Left cardiac atrium (tissue), 4 donors: ENCODE results near the gene CHD3. TPM values are rescaled to one million over a fixed set of nuclear protein-coding genes. Genes with fewer than 3 reads are reported as not detected.

ENCODE experiments used
- ATAC-seq, 2 donors: fragments of 200-7000 bp; cut with Tn5 transposase; one replicate each; pipeline ENCODE4 v1.9.1; 2020; ENCODE audit warnings: mild to moderate bottlenecking in 2 of 2, moderate library complexity in 2 of 2
- DNase-seq: peaks from one replicate; pipeline ENCODE4 v3.0.0-alpha.2; 2020
- intact Hi-C, 2 donors: fragments of 100-400 bp; cut with DNase I; formaldehyde crosslinking; loops; one replicate each; pipeline versions ENCODE4 v1.14.1 to v1.15.1; 2022 to 2023
- total RNA-seq, 2 donors: library from RNA; stranded (reverse); fragmentation: NEBNext Ultra II Directional; extraction: Animal tissue kit (Norgen Biotek cat#: 25700); gene quantifications; one replicate each; pipeline ENCODE4 v1.2.1, GENCODE V29; 2021
- donor health status: DM: no; HTN: yes; CAD: no.
- donor health status: DM: no; HTN: yes; CAD: no; lungs with severe emphysema.
- donor health status: DM: yes; HTN: yes; CAD: no.
- donor health status: Dilated cardiomyopathy.

The CHD3 gene
- total RNA-seq, 2 donors from 2014 or later = 24.9 to 32.9 TPM

GRCh38 chr17:7849130-7849750, 39.3 kb upstream of the CHD3 start:
- DNase-seq = peak; percentile 26

DNA sequence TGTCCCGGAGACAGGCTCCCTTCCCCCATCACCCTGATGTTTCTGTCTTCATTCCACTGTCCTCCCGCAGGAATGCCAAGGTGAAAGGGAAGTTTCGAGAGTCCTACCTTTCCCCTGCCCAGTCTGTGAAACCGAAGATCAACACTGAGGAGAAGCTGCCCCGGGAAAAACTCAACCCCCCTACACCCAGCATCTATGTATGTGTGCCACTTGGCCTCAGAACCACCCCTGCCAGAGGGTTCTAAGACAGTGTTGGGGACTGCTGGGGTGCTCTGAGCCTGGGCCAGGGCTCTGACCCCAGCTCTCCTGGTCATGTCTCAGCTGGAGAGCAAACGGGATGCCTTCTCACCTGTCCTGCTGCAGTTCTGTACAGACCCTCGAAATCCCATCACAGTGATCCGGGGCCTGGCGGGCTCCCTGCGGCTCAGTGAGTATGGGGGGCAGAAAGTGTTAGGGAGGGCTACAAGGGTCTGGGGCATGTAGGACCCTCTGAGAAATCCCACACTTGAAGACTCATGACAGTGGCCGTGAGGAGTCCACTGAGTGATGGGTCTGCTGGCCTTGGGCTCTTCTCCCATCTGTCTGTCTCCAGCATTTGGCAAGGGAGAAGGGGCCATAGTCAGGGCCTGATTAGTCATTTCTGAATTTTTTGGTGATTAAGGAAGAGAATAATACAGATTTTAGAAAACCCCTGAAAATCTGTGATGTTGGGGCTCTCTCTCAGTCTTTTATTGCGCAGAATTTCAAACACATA, 38.7 kb upstream of the CHD3 start:
- intact Hi-C loops = no loop called here
- DNase-seq (no peak), ATAC-seq (no peak)

More at GRCh38 chr17:7849130-7849750, 39.3 kb upstream of the CHD3 start:
- intact Hi-C loops = no loop called here
- no peak for ATAC-seq

GRCh38 chr17:7850701-7851437, 37.7 kb upstream of the CHD3 start:
- DNase-seq = peak; percentile 34
- ATAC-seq = no peak
- intact Hi-C loops = no loop called here

DNA sequence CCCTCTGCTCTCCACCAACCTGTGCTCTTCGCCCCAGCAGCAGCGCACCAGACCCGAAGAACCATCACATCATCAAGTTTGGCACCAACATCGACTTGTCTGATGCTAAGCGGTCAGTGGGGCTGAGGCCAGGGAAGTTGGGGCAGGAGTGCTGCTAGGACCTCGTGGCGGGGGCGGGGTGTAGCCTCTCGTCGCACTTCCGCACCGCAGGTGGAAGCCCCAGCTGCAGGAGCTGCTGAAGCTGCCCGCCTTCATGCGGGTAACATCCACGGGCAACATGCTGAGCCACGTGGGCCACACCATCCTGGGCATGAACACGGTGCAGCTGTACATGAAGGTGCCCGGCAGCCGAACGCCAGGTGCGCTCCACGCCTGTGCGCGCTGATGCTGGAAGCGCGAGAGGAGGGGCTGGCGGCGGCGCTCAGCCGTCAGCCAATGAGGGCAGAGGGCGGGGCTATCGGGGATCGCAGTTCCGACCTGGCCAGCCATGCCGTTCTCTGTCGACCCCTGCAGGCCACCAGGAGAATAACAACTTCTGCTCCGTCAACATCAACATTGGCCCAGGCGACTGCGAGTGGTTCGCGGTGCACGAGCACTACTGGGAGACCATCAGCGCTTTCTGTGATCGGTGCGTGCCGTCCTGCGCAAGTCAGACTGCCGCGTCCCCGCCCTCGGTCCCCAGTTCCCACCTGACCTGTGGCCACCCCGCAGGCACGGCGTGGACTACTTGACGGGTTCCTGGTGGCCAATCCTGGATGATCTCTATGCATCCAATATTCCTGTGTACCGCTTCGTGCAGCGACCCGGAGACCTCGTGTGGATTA, 36.9 kb upstream of the CHD3 start:
- peak; percentile 71 to 75 for ATAC-seq
- intact Hi-C loops = loop anchor here in 1 of 2 donors (2.0 kb wide), 1 partner anchor 27 kb away; no protein-coding TSS in a partner anchor
- DNase-seq = peak; percentile 93

DNA sequence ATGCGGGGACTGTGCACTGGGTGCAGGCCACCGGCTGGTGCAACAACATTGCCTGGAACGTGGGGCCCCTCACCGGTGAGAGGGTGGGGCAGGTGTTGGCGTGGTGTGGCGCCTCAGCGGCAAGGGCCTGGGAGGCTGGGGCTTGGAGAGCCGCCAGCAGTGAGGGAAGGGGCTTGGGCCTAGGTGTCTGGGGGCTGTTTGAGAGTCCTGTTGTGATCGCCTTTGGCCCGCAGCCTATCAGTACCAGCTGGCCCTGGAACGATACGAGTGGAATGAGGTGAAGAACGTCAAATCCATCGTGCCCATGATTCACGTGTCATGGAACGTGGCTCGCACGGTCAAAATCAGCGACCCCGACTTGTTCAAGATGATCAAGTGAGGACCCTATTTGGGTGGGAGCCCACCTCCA, 36.3 kb upstream of the CHD3 start:
- intact Hi-C loops = loop anchor here in 1 of 2 donors (2.0 kb wide), 1 partner anchor 27 kb away; no protein-coding TSS in a partner anchor
- DNase-seq (peak; percentile 25), ATAC-seq (no peak)

- DNase-seq (peak; percentile 31), ATAC-seq (no peak)
- intact Hi-C loops = loop anchor here in 1 of 2 donors (2.0 kb wide), 1 partner anchor 28 kb away; no protein-coding TSS in a partner anchor
Observed at GRCh38 chr17:7852919-7853690, 35.5 kb upstream of the CHD3 start.

DNA sequence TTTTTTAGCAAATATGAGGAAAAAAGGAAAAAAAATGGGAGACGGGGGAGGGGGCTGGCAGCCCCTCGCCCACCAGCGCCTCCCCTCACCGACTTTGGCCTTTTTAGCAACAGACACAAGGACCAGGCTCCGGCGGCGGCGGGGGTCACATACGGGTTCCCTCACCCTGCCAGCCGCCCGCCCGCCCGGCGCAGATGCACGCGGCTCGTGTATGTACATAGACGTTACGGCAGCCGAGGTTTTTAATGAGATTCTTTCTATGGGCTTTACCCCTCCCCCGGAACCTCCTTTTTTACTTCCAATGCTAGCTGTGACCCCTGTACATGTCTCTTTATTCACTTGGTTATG, 34.9 kb upstream of the CHD3 start:
- no peak for ATAC-seq
- peak; percentile 24 for DNase-seq
- intact Hi-C loops = loop anchor here in 1 of 2 donors (2.0 kb wide), 1 partner anchor 29 kb away; no protein-coding TSS in a partner anchor

DNA sequence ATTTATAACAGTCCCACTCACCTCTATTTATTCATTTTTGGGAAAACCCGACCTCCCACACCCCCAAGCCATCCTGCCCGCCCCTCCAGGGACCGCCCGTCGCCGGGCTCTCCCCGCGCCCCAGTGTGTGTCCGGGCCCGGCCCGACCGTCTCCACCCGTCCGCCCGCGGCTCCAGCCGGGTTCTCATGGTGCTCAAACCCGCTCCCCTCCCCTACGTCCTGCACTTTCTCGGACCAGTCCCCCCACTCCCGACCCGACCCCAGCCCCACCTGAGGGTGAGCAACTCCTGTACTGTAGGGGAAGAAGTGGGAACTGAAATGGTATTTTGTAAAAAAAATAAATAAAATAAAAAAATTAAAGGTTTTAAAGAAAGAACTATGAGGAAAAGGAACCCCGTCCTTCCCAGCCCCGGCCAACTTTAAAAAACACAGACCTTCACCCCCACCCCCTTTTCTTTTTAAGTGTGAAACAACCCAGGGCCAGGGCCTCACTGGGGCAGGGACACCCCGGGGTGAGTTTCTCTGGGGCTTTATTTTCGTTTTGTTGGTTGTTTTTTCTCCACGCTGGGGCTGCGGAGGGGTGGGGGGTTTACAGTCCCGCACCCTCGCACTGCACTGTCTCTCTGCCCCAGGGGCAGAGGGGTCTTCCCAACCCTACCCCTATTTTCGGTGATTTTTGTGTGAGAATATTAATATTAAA, 34.4 kb upstream of the CHD3 start:
- ATAC-seq = no peak
- DNase-seq = peak; percentile 34
- intact Hi-C loops = no loop called here

GRCh38 chr17:7854851-7855659, 33.5 kb upstream of the CHD3 start, which contains the start of gene TMEM88:
TMEM88 (plus strand) TSS chr17:7855066; CDS start chr17:7855075, 9 bp downstream.
- no peak for ATAC-seq
- DNase-seq = peak; percentile 54

DNA sequence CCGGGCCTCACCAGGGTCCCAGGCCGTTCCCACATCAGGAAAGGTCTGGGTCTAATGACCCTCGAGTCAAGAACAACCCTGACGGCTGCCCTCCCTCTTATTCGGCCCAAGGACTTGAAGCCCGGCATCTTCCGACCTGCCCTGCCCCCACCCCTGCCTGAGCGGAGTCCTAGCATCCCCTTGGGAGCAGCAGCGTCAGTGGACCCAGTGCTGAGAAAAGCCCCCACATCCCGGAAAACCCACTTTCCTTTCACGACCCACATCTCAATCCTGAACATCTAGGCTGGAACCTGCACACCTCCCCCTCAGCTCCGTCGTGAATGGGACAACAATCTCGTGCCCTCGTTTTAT, 33.0 kb upstream of the CHD3 start:
- intact Hi-C loops = loop anchor here in 1 of 2 donors (5.0 kb wide), 1 partner anchor 33 kb away; no protein-coding TSS in a partner anchor
- ATAC-seq = no peak

More at GRCh38 chr17:7854851-7855659, 33.5 kb upstream of the CHD3 start, which contains the start of gene TMEM88:
- intact Hi-C loops = loop anchor here in 1 of 2 donors (5.0 kb wide), 1 partner anchor 33 kb away; no protein-coding TSS in a partner anchor

GRCh38 chr17:7856011-7856810, 32.4 kb upstream of the CHD3 start:
- intact Hi-C loops = loop anchor here in 1 of 2 donors (5.0 kb wide), 1 partner anchor 34 kb away; no protein-coding TSS in a partner anchor
- DNase-seq = peak; percentile 86
- ATAC-seq = peak; percentile 0 to 3

More for the DNA sequence above, 33.0 kb upstream of the CHD3 start:
- peak; percentile 60 for DNase-seq

DNA sequence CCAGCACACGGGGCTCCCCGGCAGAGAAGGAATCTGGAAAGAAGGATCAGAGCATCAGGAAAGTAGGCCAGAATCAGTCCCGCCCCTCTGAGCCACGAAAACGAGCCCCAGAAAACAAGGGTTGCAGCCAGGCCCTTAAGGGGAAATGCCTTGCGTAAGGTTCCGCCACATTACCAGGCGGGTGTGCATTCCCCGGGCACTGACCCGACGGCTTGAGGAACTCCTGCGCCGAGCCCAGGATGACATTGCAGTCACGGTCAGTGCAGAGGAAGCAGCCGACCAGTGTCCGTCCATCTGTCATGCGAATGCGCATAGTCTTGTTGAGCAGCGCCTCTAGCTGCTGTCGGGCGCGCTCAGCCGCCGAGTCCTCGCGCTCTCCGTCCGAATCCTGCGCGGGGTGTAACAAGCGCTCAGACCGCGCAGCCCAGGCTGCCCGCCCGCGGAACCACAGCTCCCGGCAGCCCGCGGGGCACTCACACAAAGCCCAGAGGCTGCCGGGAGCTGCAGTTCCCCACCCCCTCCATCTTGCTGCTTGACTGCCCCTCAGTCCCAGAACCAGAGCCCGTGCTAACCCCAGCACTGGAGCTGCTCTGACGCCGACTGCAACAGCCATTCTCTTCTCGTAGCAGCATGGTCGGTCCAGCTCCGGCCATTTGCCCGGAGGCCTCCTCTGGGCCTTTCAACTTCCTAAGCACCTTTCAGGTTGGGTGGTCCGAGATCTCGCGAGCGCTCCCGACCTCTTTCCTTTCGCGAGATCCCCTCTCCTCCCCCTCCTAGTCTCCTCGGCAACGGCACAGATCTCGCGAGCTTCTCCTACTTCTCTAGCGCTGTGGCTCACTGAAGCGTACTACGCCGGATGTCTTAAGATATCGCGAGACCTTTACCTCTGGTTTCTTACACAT, 31.5 kb upstream of the CHD3 start, which contains the start of gene NAA38:
NAA38 (minus strand) TSS at position 749 of the 902 bp plus-strand sequence; CDS start at position 653, 96 bp downstream.
- ATAC-seq (peak; percentile 87 to 89), DNase-seq (peak; percentile 97)
- intact Hi-C loops = loop anchor here in 1 of 2 donors (5.0 kb wide), 1 partner anchor 35 kb away; no protein-coding TSS in a partner anchor

DNA sequence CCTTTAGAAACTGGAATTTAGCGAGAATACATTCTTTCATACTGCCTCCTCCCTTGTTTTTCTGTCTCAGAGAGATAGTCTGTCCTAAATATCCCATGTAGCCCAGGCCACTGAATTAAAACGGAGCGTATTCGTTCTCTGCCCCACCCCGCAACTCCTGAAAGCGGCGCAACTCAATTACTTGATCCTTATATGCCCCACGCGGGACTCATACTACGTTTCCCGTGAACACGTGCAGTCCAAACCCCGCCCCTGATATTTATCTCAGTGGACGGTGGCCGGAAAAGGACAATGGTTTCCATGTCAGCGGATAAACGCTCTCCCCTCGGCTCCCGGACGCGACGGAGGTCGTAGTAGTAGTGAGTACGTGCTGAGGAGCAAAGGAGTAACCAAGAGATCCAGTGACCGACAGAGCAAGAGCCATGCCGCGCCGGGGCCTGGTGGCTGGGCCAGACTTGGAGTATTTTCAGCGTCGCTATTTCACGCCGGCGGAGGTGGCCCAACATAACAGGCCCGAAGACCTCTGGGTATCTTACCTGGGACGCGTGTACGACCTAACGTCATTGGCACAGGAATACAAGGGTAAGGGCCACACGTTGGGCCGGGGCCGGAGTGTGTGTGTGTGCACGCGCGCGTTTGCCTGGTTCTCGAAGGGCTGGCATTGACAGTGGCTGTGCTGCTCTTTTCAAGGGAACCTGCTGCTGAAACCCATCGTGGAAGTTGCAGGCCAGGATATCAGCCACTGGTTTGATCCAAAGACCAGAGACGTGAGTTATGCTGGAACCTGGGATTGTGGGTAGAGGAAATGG, 30.7 kb upstream of the CHD3 start, which contains the start of gene CYB5D1:
CYB5D1 (plus strand) TSS at position 291 of the 809 bp plus-strand sequence; CDS start at position 423, 132 bp downstream.
- intact Hi-C loops = loop anchor here in 1 of 2 donors (5.0 kb wide), 1 partner anchor 36 kb away; no protein-coding TSS in a partner anchor
- DNase-seq (peak; percentile 92), ATAC-seq (peak; percentile 63 to 65)
